GM19452 (cell line): ENCODE results near the gene ACTC1.

Source experiments
- ATAC-seq: cut with Tn5 transposase; IDR thresholded peaks from one replicate; pipeline ENCODE4 v1.9.1; 2021; ENCODE audit not compliant: unreplicated experiment

Gene ACTC1

GRCh38 chr15:34802371-34802770, 7.0 kb upstream of the ACTC1 start:
- ATAC-seq, result no peak

GRCh38 chr15:34799149-34800101, 4.1 kb upstream of the ACTC1 start:
- ATAC-seq, result no peak

DNA sequence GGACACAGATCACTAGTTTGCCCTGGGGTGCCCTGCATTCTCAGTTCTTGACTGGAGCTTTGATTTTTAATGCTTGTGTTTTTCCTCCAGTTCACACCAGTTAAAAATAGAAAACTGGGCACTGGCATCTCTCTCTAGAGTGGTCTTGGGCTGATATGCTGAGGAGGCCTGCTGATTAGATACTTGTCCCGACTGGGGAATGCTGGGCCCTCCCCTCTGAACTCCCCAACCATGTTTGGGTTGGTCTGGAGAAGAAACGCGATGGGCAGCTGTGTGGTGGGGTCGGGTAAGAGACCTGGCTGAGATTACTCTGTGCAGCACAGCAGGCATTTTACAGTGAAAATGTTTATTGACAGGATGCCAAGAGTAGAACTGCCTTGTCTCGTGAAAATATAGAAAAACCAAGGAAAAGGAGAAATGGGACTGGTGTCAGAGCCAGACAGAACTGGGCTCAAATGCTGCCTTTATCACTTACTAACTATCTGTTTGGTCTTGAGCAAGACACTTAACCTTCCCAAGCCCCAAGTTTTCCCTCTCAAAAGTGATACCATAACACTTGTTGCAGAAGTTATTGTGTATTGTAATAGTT, 1.6 kb upstream of the ACTC1 start:
- no peak for ATAC-seq

DNA sequence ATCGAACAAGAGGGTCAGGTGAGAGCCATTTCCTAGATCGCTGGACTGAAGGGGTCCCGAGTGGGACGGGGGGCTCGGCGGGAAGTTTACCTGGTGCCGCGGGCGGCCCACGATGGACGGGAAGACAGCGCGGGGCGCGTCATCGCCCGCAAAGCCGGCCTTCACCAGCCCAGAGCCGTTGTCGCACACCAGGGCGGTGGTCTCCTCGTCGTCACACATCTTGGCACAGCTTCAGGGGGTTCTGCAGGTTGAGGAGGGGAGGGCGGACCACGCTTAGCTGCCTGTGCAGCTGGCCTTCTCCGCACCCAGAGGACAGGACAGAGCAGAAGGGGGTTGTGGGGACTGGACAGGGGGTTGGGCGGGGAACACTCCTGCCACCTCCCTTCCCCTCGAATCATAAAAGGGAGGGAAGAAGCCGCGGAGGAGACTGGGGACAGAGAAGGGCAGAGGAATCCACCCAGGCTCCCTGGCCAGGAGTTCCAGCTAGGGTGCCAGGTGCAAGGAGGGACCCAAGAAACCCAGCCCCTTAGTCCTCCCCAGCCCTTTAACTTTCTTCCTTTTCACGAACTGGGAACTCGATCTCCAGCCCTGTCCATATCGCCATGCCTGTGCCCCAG, 651 bp downstream of the ACTC1 start:
- ATAC-seq, result no peak

DNA sequence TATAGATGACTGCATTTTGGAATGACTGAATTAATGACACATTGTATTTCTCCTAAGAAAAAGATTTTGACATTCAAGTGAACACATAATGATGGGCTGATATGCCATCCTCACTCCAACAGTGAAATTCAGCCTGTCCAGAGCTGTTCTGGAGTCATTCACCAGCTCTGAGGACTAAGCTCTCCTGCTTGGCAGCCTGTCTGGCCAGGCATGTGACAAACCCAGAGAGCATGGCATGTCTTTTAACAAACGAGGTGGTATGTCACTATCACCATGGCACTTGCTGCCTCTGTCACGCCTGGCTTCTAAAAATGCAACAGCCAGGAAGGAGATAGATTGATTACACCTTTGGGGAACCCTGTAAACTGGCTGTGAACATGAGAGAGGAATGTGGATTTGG, 1.4 kb downstream of the ACTC1 start:
- ATAC-seq, result no peak

- no peak for ATAC-seq
Measured at GRCh38 chr15:34793071-34793470, 2.3 kb downstream of the ACTC1 start.

DNA sequence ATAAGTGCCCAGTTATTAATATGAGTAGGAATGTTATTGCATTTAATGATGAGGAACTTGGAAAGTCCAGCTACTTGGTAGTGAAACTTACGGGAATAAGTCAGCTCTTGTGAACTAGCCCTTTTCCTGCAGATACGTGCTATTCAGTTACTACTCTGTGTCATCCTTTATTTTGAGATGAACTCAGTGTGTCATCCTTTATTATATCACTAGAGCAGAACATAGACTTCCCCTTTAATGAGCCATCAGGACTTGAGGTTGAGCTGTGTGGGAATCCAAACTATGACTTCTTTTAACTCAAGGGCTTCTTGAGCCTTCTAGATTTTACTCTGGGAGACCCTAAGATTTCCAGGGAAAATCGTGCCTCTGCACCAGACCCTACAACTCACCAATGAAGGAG, 3.6 kb downstream of the ACTC1 start:
- ATAC-seq, result no peak

DNA sequence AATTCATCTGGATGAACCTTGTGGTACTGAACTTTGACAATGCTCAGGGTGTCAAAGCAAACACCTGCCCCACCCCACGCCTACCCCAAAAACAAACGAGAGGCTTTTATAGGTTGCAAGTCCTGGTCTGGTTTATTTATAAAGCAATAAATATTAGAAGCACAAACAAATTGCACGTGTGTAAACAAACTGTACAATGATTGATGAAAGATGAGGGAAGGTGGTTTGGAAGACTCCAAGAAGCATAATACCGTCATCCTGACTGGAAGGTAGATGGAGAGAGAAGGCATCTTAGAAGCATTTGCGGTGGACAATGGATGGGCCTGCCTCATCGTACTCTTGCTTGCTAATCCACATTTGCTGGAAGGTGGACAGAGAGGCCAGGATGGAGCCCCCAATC, 5.2 kb downstream of the ACTC1 start:
- ATAC-seq, result no peak

DNA sequence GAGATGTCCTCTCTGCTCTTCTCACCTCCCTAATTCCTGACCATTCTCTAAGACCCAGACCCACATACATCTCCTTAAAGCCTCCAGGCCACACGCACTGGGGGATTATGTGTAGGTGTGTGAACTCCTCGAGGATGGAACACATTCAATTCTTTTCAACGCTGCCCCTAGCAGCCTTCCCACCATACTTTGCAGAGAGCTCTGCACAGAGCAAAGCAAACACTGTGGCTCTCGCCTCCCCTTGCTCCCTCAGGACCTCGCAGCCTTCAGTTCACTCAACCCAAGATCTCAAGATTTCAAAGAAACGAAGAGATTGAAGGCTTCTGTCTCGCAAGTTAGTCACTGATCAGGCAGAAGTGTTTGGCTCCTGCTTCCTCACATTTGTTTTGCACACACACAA, 6.0 kb downstream of the ACTC1 start:
- no peak for ATAC-seq

DNA sequence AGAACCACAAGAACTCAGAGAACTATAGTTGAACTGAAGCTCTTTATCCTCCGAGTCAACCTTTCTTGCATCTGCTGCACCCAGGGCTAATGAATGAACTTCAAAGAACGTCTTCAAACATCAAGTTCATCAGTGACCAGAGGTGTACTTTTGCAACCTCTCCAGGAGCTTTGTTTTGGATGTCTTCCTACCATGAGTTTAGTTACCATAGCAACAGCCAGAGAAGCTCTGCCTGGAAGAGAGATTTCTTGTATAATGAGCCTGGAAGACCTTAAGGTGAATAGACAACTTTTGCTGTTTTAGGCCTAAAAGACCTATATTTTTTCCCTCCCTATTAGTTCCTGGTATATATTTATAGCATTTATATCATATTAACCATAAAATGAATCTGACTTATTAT, 9.1 kb downstream of the ACTC1 start:
- ATAC-seq, result no peak

- no peak for ATAC-seq
Measured at GRCh38 chr15:34783991-34784390, 11.4 kb downstream of the ACTC1 start.

DNA sequence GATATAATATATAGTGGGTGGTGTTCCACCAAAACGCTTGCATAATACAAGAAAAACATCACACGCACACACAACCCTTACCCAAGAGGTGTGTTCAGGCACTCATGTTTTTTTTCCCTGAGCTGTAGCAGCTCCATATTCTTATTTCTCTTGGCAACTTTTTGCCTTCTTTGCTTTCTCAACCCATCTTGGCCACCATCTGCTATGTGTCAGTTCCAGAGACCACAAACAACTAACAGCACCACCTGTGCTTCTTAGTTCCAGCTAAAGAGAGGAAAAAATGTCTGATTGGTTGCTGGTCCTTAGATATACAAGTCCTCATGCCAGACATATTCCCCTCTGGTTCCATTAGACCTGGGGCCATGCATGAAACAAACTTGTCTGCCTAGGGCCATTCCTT, 11.9 kb downstream of the ACTC1 start:
- no peak for ATAC-seq

DNA sequence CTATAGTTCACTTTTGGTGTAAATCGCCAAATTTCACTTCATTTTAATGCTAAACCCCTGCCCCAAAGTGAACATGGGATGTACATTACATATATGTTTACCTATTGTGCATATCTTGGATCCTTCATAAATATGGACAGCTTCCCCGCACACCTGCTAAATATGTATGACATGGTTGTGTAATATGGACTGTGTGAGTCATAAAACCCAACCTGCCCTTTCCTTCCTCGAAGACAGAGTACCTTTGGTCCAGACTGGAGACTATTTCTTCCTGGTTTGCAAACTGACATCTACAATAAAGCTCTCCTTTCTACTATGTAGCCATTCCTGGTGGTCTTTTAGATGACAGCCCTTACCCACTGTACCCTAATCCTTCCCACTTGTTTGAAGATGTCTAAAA, 12.4 kb downstream of the ACTC1 start:
- ATAC-seq, result no peak

GRCh38 chr15:34780725-34781124, 14.6 kb downstream of the ACTC1 start:
- no peak for ATAC-seq

- no peak for ATAC-seq
Measured at GRCh38 chr15:34776606-34777105, 18.7 kb downstream of the ACTC1 start.

DNA sequence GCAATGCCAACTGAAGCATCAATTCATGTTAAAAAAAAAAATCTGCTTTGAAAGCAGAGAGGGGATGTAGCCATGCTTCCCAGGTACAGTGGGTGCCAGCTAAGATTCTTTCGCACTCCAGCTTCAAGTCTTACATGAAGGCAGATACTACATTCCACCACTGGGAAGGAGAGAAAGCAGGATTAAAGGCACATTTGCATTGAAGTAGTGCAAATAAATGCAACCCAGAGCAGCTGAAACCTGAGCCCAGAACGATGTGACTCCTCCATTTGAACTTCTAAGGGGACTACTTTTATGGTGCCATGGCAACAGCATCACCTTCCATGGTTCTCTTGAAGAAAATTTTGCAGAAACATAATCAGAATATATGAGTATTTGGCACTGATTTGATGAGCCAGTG, 21.4 kb downstream of the ACTC1 start:
- ATAC-seq, result no peak

GRCh38 chr15:34773013-34773412, 22.3 kb downstream of the ACTC1 start:
- ATAC-seq, result no peak

DNA sequence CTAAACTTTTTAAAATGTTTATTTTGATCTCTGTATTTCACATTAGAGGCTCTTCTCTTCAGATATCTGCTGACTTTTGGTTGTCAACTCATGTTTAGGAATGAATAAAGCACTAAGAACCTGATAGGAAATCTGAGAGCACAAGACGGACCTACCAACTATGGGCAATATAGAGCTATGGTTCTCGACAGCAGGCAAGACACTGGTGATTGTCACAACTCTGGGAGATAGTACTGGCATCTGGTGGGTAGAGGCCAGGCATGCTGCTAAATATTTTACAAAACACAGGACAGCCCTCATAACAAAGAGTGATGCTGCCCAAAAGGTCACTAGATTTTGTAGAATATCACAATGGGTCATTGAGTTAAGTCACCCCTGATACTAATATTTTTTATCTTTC, 23.0 kb downstream of the ACTC1 start:
- no peak for ATAC-seq

- no peak for ATAC-seq
Measured at GRCh38 chr15:34769711-34770110, 25.6 kb downstream of the ACTC1 start.

DNA sequence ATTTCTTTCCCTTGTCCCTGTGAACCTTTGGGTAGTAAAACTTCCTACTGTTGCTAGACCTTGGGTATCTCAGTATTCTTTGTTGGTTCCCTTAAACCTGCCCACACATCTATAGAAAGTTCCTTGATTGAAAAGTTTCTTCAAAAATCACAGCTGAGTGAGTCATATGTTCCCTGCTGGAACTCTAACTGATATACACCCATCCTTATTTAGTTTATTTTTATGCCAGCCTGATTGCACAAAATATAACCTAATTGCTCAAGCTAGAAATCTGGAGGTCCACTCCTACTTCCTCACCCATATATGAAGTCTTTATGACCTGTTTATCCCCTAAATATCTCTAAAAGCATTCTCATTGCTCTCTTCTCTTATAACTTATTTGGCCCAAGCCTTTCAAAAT, 26.8 kb downstream of the ACTC1 start:
- ATAC-seq, result no peak

DNA sequence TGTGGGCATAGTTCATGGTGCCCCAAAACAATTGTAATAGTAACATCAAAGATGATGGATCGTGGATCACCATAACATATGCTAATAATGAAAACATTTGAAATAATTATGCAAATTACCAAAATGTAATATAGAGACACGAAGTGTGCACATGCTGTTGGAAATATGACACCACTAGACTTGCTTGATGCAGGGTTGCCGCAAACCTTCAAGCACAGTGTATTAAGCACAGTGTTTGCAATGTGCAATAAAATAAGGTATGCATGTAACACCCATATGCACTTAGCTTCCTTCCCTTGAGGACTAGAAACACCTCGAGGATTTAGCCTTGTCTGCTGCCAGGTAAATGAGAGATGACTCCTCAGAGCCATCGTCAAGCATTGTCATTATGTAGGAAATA, 29.6 kb downstream of the ACTC1 start:
- ATAC-seq, result no peak

DNA sequence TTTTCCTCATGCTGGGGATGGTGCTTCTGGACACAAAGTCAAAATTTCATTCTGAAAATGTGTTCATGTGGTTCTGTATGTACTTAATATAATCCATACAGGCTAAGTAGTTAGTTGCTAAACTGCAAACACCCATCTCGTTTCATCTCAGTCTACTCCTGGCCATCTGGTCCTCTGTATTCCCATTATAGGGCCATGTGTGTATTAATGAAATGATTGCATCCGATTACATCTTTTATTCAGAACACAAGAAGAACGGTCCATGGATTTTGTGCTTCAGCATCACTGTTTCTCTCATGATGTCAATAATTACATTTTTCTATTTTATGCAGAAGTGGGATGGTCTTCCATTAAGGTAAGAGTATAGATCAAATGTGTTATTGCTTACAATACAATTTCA, 34.4 kb downstream of the ACTC1 start:
- ATAC-seq, result no peak
